Gastrocnemius medialis (tissue), 4 donors: Measurements from ENCODE around the gene SYT17. TPM values are rescaled to one million over a fixed set of nuclear protein-coding genes. Genes with fewer than 3 reads are reported as not detected.

Source experiments
- ATAC-seq, 2 donors: fragments of 150-250 bp; one replicate each; pipeline ENCODE4 v1.9.1; 2016
- DNase-seq, 2 donors: peaks; one replicate each; pipeline ENCODE4 v3.0.0-alpha.2; 2019
- H3K27ac ChIP-seq, 4 donors: fragments of 200-600 bp; sonication (generic); 1 replicate in 1 of 4; 2 replicates in 3 of 4; pipeline ENCODE4 v1.5.1; 2016 to 2018; ENCODE audit warnings: mild to moderate bottlenecking in 2 of 4, moderate library complexity in 1 of 4
- H3K27me3 ChIP-seq, 3 donors: fragments of 200-600 bp; sonication (generic) in 2 of 3; 1 replicate in 1 of 3; 2 replicates in 2 of 3; pipeline versions ENCODE4 v1.5.1 to v1.6.0; 2016 to 2019; ENCODE audit warnings: mild to moderate bottlenecking in 1 of 3, moderate library complexity in 1 of 3
- H3K36me3 ChIP-seq, 2 donors: fragments of 200-600 bp; sonication (generic) in 1 of 2; one replicate each; pipeline ENCODE4 v1.5.1; 2017 to 2018
- H3K4me1 ChIP-seq, 2 donors: fragments of 200-600 bp; sonication (generic) in 1 of 2; one replicate each; pipeline ENCODE4 v1.5.1; 2016 to 2017; ENCODE audit warnings: mild to moderate bottlenecking in 2 of 2
- H3K4me3 ChIP-seq, 4 donors: fragments of 200-600 bp; sonication (generic) in 3 of 4; 1 replicate in 1 of 4; 2 replicates in 3 of 4; pipeline ENCODE4 v1.5.1; 2016 to 2019; ENCODE audit warnings: mild to moderate bottlenecking in 2 of 4
- H3K9me3 ChIP-seq, 3 donors: fragments of 200-600 bp; sonication (generic) in 2 of 3; 1 replicate in 1 of 3; 2 replicates in 2 of 3; pipeline ENCODE4 v1.5.1; 2016 to 2019
- POLR2A ChIP-seq, 2 donors: fragments of 450-650 bp; IDR thresholded peaks; one replicate each; pipeline ENCODE4 v1.6.1; 2017; ENCODE audit warnings: antibody characterized with exemption in 2 of 2, mild to moderate bottlenecking in 2 of 2, moderate library complexity in 2 of 2
- in situ Hi-C, 4 donors: fragments of 200-750 bp; cut with MboI; loops; one replicate each; pipeline versions ENCODE4 v1.15.0 to v1.8.0; 2017; ENCODE audit warnings: low sequenced_read_pairs in 4 of 4
- intact Hi-C: fragments of 100-400 bp; cut with DNase I; formaldehyde crosslinking; loops from one replicate; pipeline ENCODE4 v1.15.1; 2023; ENCODE audit warnings: low total_unique reads
- total RNA-seq, 4 donors: library from RNA; depleted of rRNA; stranded (reverse); fragments of >200 nt; gene quantifications; one replicate each; pipeline versions ENCODE4 v1.1.0 to v1.2.3, GENCODE V29; 2016
- TF ChIP-seq, protein P1 (sequence below), 5 experiments: fragments of 450-650 bp in 3 of 5; fragments of 200-600 bp in 2 of 5; sonication (generic) in 2 of 5; IDR thresholded peaks in 4 of 5; conservative IDR thresholded peaks in 1 of 5; 1 replicate in 4 of 5; 2 replicates in 1 of 5; pipeline ENCODE4 v1.5.1; 2016 to 2019; ENCODE audit warnings: antibody characterized with exemption in 5 of 5, mild to moderate bottlenecking in 3 of 5, moderate library complexity in 3 of 5

Gene SYT17
- total RNA-seq, 4 donors from 2014 or later = 0.10 to 0.87 (median 0.18) TPM

DNA sequence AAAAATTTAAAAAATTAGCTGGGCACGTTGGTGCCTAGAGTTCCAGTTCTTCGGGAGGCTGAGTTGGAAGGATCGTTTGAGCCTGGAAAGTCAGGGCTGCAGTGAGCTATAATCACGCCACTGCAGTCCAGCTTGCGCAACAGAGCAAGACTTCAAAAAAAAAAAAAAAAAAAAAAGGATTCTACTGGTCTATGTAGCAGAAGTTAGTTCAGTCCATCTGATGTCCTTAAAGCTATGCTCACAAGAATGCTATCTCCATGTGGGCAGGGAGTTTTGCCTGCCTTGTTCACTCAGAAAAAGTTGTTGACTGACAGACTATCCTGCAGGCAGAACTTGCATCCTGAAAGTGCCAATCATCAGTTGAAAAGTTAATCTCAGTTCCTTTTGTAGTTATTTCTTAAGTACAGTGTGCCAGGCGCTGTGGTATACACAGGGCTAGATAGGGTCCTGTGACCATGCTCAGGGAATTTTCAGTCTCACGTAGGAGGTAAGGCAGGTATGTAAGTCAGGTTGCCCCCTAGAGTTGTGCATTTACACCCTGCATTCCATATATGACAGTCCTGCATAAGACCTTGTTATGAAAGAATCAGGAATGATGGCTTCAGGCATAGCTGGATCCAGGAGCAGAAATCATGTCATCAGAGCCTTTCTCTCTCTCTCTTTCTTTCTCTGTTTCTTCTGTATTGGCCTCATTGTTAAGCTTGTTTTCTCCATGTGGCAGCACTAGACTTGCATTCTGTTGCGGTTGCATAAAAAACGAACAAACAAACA lies 7.6 kb downstream of the SYT17 start:
- DNase-seq = no peak
- TF ChIP-seq POLR2A (IDR thresholded peaks at IDR 0.05) = no peak
- TF ChIP-seq, protein P1, sequence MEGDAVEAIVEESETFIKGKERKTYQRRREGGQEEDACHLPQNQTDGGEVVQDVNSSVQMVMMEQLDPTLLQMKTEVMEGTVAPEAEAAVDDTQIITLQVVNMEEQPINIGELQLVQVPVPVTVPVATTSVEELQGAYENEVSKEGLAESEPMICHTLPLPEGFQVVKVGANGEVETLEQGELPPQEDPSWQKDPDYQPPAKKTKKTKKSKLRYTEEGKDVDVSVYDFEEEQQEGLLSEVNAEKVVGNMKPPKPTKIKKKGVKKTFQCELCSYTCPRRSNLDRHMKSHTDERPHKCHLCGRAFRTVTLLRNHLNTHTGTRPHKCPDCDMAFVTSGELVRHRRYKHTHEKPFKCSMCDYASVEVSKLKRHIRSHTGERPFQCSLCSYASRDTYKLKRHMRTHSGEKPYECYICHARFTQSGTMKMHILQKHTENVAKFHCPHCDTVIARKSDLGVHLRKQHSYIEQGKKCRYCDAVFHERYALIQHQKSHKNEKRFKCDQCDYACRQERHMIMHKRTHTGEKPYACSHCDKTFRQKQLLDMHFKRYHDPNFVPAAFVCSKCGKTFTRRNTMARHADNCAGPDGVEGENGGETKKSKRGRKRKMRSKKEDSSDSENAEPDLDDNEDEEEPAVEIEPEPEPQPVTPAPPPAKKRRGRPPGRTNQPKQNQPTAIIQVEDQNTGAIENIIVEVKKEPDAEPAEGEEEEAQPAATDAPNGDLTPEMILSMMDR (IDR thresholded peaks at IDR 0.05 in 4 of 5, conservative IDR thresholded peaks at IDR 0.05 in 1 of 5) = no peak
- Histone ChIP-seq H3K9me3 (no peaks in the 10 kb centered on the region), H3K27ac (no peak overlapping the region), H3K4me1 (no peaks in the 10 kb centered on the region), H3K36me3 (no peaks in the 10 kb centered on the region), H3K27me3 (no peaks in the 10 kb centered on the region), H3K4me3 (no peak overlapping the region)
- intact Hi-C loops (no loop called here), in situ Hi-C loops (loop anchor here (5.0 to 10.0 kb wide), 3 partner anchors 88 to 199 kb away; no protein-coding TSS in a partner anchor)
- no peak for ATAC-seq

DNA sequence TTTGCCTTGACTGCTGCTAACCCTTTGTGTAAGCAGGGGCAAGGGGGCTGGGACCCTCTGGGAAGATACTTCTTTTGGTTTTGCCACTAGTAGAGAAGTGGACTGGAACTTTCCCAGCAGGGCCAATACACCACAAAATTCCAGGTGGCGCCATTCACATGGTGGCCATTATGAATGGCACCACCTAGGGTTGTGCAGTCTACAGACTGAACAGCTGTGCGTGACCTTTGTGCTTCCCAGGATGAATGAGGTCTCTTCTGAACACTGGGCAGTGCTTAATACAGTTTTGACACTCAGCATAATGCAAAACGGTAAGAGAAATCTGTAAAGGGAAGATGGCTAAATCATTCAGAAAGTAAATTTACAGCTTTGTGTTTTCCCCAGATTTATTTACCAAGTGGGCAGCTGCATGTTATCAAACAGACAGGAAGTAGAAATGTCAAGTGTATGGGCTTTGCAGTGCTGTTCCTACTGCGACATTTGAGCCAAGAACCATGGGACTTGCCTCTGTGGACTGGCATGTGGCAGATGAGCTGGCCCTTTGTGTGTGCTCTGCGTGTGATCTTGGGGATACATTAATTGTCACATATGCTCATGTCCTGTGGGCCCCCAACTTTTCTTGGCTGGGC lies 9.2 kb downstream of the SYT17 start:
- Histone ChIP-seq H3K36me3 (no peaks in the 10 kb centered on the region), H3K4me1 (no peaks in the 10 kb centered on the region), H3K27ac (no peak overlapping the region), H3K27me3 (no peaks in the 10 kb centered on the region), H3K9me3 (no peaks in the 10 kb centered on the region), H3K4me3 (no peak overlapping the region)
- ATAC-seq (no peak), DNase-seq (no peak)
- TF ChIP-seq, protein P1 (IDR thresholded peaks at IDR 0.05 in 4 of 5, conservative IDR thresholded peaks at IDR 0.05 in 1 of 5) = no peak
- TF ChIP-seq POLR2A (IDR thresholded peaks at IDR 0.05) = no peak
- in situ Hi-C loops (loop anchor here (5.0 to 10.0 kb wide), 3 partner anchors 90 to 198 kb away; no protein-coding TSS in a partner anchor), intact Hi-C loops (no loop called here)

DNA sequence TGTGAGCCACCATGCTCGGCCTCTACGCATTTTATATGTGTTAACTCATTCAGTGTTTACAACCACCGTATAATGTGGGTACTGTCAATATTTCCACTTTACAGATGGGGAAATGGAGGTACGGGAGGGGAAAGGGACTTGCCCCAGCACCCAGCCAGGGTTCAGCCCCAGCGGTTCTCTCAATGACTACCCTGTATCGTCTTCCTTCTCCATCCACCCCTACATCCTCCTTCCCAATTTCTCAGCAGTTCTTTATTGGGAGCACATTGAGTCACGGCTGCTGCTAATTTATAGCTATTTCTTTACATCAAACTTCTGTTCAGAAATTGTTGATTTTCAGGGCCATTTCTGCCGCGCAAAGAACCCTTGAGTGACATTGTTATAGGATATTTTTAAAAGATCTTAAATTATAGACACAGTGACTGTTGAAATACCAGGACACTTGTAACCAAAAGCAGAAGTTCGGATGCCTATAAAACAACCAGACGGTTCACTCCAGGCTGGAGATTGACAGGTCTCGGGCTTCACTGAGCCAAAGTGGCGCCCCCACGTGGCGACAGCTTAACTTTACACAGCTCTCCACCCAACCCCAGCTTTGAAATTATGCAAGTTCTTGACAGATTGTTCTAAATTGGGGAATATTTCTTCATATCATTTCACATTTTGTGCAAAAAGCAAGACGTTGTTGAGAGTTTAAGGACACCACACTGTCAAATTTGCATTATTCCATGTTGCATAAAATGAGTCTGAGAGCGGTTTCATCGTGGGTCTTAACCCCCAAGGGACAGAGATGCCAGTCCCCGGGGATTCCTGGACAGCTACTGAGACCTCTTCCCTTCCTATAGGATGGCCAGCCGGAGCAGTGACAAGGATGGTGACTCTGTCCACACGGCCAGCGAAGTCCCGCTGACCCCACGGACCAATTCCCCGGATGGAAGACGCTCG lies 11.8 kb downstream of the SYT17 start:
- H3K4me3 ChIP-seq = no peak overlapping the region
- no peaks in the 10 kb centered on the region for H3K27me3 ChIP-seq
- no peaks in the 10 kb centered on the region for H3K4me1 ChIP-seq
- H3K9me3 ChIP-seq = no peaks in the 10 kb centered on the region
- H3K36me3 ChIP-seq = no peaks in the 10 kb centered on the region
- ATAC-seq (peak in 1 of 2 donors; percentile 70), DNase-seq (peak; percentile 13 to 50)
- intact Hi-C loops (loop anchor here (1.0 kb wide), 1 partner anchor 94 kb away; no protein-coding TSS in a partner anchor), in situ Hi-C loops (loop anchor here (5.0 to 10.0 kb wide), 3 partner anchors 93 to 195 kb away; no protein-coding TSS in a partner anchor)
- no peak overlapping the region for H3K27ac ChIP-seq
- TF ChIP-seq POLR2A (IDR thresholded peaks at IDR 0.05) = no peak
- TF ChIP-seq, protein P1 (IDR thresholded peaks at IDR 0.05 in 4 of 5, conservative IDR thresholded peaks at IDR 0.05 in 1 of 5) = peak; percentile 20 to 63 (median 57)

- no peaks in the 10 kb centered on the region for H3K9me3 ChIP-seq
Observed at GRCh38 chr16:19180741-19181140, 12.7 kb downstream of the SYT17 start.

More at GRCh38 chr16:19180741-19181140, 12.7 kb downstream of the SYT17 start:
- Histone ChIP-seq H3K36me3 (no peaks in the 10 kb centered on the region), H3K27me3 (no peaks in the 10 kb centered on the region), H3K27ac (no peak overlapping the region), H3K4me1 (no peaks in the 10 kb centered on the region), H3K4me3 (no peak overlapping the region)
- intact Hi-C loops = loop anchor here (1.0 kb wide), 1 partner anchor 94 kb away; no protein-coding TSS in a partner anchor
- no peak for ATAC-seq
- in situ Hi-C loops = no loop called here
- no peak for DNase-seq
- TF ChIP-seq, protein P1 (IDR thresholded peaks at IDR 0.05 in 4 of 5, conservative IDR thresholded peaks at IDR 0.05 in 1 of 5) = no peak
- no peak for TF ChIP-seq POLR2A (IDR thresholded peaks at IDR 0.05)
